GM23338 (cell line): ENCODE data around the gene NRF1.

ENCODE experiments used
- CREB1 ChIP-seq: fragments of 250-450 bp; sonication (Bioruptor Pico); IDR thresholded peaks from 2 replicates; pipeline ENCODE4 v1.5.0; 2020; ENCODE audit warnings: low read depth, mild to moderate bottlenecking, moderate library complexity
- EZH2 ChIP-seq: fragments of 200-600 bp; sonication (generic); IDR thresholded peaks from one replicate; pipeline ENCODE4 v1.8.0; 2017; ENCODE audit warnings: antibody characterized with exemption, mild to moderate bottlenecking, low read depth; ENCODE audit not compliant: unreplicated experiment
- EZH2phosphoT487 ChIP-seq: fragments of 200-600 bp; sonication (generic); IDR thresholded peaks from one replicate; pipeline ENCODE4 v1.8.1; 2018; ENCODE audit warnings: antibody characterized with exemption; ENCODE audit not compliant: unreplicated experiment
- NANOG ChIP-seq: IDR thresholded peaks from 2 replicates; pipeline ENCODE4 v1.6.1; 2016; ENCODE audit warnings: antibody characterized with exemption, borderline replicate concordance
- ZNF114 ChIP-seq: fragments of 250-450 bp; sonication (Bioruptor Pico); IDR thresholded peaks from 2 replicates; pipeline ENCODE4 v1.5.0; 2020; ENCODE audit warnings: mild to moderate bottlenecking, moderate library complexity
- ZNF462 ChIP-seq: fragments of 250-450 bp; sonication (Bioruptor Pico); IDR thresholded peaks from 2 replicates; pipeline ENCODE4 v1.5.0; 2020; ENCODE audit warnings: mild to moderate bottlenecking, moderate library complexity
- TF ChIP-seq, protein P1 (sequence below), 2 experiments: fragments of 200-600 bp in 1 of 2; sonication (generic) in 1 of 2; conservative IDR thresholded peaks; 2 replicates each; pipeline versions ENCODE4 v1.5.1 to v1.6.1; 2016 to 2017; ENCODE audit warnings: antibody characterized with exemption in 2 of 2, low read depth in 2 of 2, mild to moderate bottlenecking in 2 of 2, moderate library complexity in 1 of 2

DNA sequence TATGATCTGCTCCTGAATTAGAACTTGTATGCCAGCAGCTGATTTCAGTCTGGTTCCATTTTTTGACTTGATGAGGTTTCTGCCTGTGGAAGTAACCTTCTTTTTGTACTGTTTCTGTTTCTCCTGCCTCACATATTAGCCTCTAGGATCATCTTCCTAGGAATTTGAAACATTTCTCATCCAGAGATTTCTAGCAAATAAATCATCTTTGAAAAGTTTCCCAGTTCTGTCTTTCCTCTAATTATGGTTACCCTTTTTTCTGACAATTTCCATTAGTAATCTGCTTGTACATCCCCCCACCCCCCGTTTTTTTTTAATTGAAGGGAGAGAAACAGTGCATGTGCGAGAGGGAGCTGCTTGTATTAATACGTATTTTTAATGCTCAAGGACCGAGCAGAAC, 92.2 kb downstream of the NRF1 start:
- TF ChIP-seq ZNF462 (CRISPR knock-in tag), result no peak
- TF ChIP-seq, protein P1, sequence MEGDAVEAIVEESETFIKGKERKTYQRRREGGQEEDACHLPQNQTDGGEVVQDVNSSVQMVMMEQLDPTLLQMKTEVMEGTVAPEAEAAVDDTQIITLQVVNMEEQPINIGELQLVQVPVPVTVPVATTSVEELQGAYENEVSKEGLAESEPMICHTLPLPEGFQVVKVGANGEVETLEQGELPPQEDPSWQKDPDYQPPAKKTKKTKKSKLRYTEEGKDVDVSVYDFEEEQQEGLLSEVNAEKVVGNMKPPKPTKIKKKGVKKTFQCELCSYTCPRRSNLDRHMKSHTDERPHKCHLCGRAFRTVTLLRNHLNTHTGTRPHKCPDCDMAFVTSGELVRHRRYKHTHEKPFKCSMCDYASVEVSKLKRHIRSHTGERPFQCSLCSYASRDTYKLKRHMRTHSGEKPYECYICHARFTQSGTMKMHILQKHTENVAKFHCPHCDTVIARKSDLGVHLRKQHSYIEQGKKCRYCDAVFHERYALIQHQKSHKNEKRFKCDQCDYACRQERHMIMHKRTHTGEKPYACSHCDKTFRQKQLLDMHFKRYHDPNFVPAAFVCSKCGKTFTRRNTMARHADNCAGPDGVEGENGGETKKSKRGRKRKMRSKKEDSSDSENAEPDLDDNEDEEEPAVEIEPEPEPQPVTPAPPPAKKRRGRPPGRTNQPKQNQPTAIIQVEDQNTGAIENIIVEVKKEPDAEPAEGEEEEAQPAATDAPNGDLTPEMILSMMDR (conservative IDR thresholded peaks at IDR 0.05; ENCODE audit: low read depth in 2 of 2), result no peak
- no peak for TF ChIP-seq EZH2phosphoT487
- no peak for TF ChIP-seq CREB1 (CRISPR knock-in tag)
- no peak for TF ChIP-seq ZNF114 (CRISPR knock-in tag)
- no peak for TF ChIP-seq NANOG
- TF ChIP-seq EZH2, result no peak
